Adipose tissue (tissue), 3 donors: ENCODE data around the gene DHFR. TPM values are rescaled to one million over a fixed set of nuclear protein-coding genes. Genes with fewer than 3 reads are reported as not detected.

Experiments
- H3K27ac ChIP-seq: one replicate; pipeline ENCODE4 v1.5.1; 2013; ENCODE audit warnings: low read depth, low read length
- WGBS, 3 donors: extraction: QIAGEN DNeasy Blood & Tissue Kit; methylation state at CpG; one replicate each; pipeline ENCODE4 v1.1.7; 2013; 5-methylcytosine and 5-hydroxymethylcytosine counted together
- polyA plus RNA-seq, 3 donors: library from polyadenylated mRNA; stranded (reverse); fragments of 200-250 nt; gene quantifications; one replicate each; pipeline ENCODE4 v1.2.3, GENCODE V29; 2013
- donor health status: healthy with polysubstance abuse.
- donor health status: Bipolar disorder and iron deficiency.
- donor health status: healthy.

DHFR gene
- polyA plus RNA-seq, result 10 to 100 TPM in 2 of 3 donors, 1 to 10 TPM in 1; 2.9 to 18.1 (median 16.3) TPM

- H3K27ac ChIP-seq, result no peak within 1 kb of the TSS
- 0 to 1% (median 1%) methylated on average over 52 to 74 of the region's 74 CpGs for WGBS, 3 donors
These were observed at the start of gene DHFR, which contains the start of gene MSH3 for GRCh38 chr5:80654391-80655230. DHFR (minus strand) TSS chr5:80654983; CDS start chr5:80654489, 494 bp downstream. MSH3 (plus strand) TSS chr5:80654652; CDS start chr5:80654728, 76 bp downstream.

DNA sequence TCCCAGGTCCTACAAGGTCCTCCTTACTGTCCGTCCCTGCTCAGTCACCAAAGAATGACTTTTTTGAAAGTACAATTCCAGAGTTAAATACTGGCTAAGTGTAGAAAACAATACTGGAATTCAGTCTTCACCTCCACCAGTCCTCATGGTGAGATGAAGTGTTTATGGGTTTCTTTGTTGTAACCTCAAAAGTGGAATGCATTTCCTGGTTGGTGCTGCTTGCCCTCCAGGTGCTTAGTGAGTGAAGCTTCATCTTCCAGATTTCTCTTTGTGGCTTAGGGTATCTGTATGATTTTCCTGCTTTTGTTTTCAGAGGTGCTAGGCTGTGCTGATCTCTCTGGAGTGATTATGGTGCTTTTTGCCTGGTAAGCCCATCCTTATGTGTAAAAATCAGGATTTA, 49.4 kb upstream of the DHFR start:
- H3K27ac ChIP-seq, result no peak overlapping the region
- 84 to 95% (median 93%) methylated on average over 1 of the region's 1 CpG for WGBS, 3 donors

- H3K27ac ChIP-seq, result no peak overlapping the region
- WGBS, 3 donors, result 54 to 78% (median 61%) methylated on average over 5 of the region's 5 CpGs
These were observed 49.0 kb upstream of the DHFR start for GRCh38 chr5:80703747-80704146.

DNA sequence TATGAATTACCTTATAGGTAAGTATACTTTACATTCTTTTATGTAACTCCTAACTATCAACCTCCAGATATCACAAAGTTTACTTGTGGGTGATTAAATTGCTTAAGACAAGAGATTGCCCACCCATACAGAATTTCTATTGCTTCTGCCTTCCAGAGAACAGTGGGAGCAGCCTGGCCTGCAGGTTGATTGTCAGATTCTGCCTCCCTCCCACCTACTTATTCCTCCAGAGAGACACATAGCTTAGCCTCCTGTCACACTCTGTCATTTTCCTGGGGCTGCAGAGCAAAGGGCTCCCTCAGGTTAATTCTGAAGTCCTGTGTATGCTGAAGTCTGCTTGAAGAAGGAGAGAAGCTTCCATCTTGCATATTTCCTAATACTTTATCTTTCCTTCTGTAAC, 48.5 kb upstream of the DHFR start:
- no peak overlapping the region for H3K27ac ChIP-seq

DNA sequence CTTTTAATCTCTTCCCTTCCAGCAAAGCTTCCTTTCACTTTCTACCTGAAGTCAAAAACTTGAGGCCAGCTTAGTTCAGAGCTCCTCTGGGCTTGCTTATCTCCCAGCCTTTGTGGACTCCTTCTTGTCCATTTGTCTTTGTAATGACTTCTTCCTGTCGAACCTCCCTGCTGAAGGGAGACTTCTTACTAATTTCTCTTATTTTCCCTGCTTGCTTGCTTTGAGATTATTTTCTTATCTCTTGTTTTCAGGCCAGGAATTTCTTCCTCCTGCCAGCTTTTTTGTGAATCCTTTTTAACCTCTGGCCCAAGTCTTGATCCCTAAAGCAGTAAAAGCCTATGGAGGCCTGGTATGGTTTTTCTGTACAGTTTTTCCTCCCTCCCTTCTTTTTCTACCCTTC, 46.8 kb upstream of the DHFR start:
- WGBS, 3 donors, result 24 to 57% (median 49%) methylated on average over 1 of the region's 1 CpG
- H3K27ac ChIP-seq, result no peak overlapping the region

GRCh38 chr5:80698369-80698768, 43.6 kb upstream of the DHFR start:
- WGBS, 3 donors, result 79 to 92% (median 79%) methylated on average over 5 of the region's 5 CpGs
- H3K27ac ChIP-seq, result no peak overlapping the region

GRCh38 chr5:80697100-80697499, 42.3 kb upstream of the DHFR start:
- no peak overlapping the region for H3K27ac ChIP-seq
- WGBS, 3 donors, result 31 to 88% (median 80%) methylated on average over 3 of the region's 3 CpGs

- 88 to 97% (median 95%) methylated on average over 3 of the region's 3 CpGs for WGBS, 3 donors
These were observed 41.7 kb upstream of the DHFR start for GRCh38 chr5:80696450-80696849.

GRCh38 chr5:80695666-80696065, 40.9 kb upstream of the DHFR start:
- WGBS, 3 donors, result 95% methylated on average over 3 of the region's 3 CpGs
- H3K27ac ChIP-seq, result no peak overlapping the region

More at GRCh38 chr5:80696450-80696849, 41.7 kb upstream of the DHFR start:
- H3K27ac ChIP-seq, result no peak overlapping the region

- WGBS, 3 donors, result 87 to 96% (median 93%) methylated on average over 4 of the region's 4 CpGs
- H3K27ac ChIP-seq, result no peak overlapping the region
These were observed 34.8 kb upstream of the DHFR start for GRCh38 chr5:80689627-80690026.

GRCh38 chr5:80688648-80689420, 34.1 kb upstream of the DHFR start:
- 74 to 85% (median 74%) methylated on average over 4 of the region's 4 CpGs for WGBS, 3 donors
- no peak overlapping the region for H3K27ac ChIP-seq

DNA sequence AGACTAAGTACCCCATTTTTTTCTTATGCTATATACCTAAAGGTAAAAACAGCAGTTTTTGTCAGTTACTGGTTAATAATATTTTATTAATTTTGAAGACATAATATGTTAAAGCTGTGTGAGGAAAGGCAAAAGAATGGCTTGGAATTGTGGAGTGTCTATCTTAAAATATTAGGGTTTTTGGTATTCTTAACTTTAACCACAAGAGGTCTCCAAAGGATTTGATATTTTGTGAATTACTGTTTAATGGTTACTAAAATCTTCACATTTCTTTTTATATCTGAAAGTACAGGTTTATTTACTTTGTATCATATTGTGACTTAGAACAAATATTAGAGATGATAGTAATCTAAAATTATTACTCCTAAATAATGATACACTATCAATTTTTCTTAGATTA, 32.0 kb upstream of the DHFR start:
- H3K27ac ChIP-seq, result no peak overlapping the region

DNA sequence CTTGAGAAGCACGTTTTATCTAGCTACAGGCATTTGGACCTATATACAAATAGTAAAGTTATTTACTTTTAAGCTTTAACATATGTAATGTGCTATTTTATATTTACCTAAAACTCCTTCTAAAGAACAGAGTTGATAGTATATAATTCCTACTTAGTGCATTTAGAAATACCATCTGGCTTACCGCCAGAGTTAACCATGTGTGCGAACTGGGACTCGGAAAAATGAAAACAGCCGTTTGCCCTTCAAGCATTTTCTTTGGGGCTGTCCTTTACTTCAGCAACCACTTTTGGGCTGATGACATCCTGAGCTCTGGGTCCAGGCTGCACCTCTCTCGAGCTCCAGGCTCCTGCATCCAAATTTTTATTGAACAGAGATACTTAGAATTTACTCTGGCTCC, 21.9 kb upstream of the DHFR start:
- H3K27ac ChIP-seq, result no peak overlapping the region
- WGBS, 3 donors, result 62 to 90% (median 85%) methylated on average over 6 of the region's 6 CpGs

DNA sequence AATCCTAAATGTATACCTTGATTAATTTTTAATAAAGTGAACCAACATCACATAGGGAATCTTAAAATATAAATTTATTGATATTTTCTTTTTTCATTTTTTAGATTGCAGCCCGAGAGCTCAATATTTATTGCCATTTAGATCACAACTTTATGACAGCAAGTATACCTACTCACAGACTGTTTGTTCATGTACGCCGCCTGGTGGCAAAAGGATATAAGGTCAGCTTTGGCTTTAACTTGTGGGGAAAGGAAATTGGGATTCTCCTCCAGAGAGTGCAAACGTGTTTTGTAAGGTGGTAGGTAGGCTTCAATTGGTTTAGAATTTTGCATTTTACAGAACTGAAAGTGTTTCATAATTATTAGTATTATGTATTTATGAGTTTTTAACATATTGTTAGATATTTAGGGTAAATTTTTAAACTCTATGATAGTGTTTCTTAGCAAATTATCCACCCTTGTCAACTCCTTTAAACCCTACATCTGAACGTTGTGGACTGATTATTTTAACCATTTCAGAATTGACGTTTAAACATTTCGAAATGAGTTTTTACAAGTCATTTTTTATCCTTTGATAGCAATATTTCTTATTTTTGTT, 17.5 kb upstream of the DHFR start:
- no peak overlapping the region for H3K27ac ChIP-seq
- 18 to 28% (median 25%) methylated on average over 7 of the region's 7 CpGs for WGBS, 3 donors

DNA sequence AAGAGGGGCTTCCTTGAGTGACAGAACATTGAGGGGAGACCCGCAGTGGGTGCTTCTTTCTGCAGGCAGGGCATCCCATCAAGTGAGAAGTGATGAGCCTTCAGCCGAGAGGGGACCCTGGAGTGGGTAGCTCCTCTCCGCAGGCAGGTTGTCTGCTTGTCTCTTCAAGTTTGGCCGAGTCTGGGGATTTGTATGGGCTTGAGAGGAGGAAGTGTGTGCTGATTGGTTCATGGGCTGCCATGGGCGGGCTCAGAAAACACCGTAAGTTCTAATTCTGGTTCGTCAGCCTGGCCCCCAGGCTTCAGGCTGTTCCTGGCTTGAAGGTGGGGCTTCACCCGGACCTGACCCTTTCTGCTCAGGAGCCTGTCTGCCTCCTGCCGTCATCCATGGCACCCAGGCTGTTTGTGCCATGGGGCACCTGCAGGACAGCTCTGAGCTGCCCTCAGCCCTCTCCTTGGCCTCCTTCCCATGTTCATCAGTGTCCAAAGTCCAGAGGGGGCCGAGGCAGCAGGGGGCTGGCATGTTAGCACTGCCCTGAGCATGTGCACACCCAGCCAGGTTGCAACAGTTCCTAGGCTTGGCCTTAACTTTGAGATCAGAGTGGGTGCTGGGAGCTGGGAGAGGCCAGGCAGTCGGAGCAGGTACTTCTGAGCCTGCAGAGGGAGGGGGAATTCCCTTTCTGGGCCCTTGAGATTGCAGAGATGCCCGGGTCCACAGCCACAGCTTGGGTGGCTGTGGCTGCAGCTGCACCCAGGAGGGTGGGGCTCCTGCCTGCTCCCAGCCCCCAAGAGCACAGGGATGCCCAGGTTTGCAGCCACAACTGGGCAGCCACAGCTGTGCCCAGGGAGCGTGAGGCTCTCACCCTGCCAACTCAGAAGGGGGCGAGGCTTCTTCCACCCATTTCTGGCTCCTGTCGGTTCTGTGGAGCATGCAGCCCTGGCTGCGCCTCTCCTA, 13.5 kb upstream of the DHFR start:
- 82 to 84% (median 82%) methylated on average over 16 of the region's 16 CpGs for WGBS, 3 donors
- H3K27ac ChIP-seq, result no peak overlapping the region

DNA sequence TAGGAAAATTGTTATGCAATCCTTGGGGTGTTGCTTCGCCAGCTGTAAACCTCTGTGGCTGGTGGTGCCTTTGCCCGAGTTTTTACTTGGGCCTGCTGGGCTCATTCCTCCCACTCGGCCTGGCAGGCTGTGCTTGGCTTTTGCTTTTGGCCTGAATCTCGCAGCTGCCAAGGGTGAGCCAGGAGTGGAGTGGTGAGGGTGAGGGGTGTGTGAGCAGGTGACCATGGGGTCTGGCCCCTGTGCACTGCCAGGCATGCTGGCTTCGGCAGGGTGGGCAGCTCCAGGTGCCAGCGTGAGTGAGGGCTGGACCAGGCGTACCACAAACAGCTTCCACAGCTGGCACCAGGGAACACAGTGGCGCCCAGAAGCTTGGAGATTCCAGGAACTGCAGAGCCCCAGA, 12.6 kb upstream of the DHFR start:
- WGBS, 3 donors, result 71 to 87% (median 78%) methylated on average over 8 of the region's 8 CpGs
- no peak overlapping the region for H3K27ac ChIP-seq

GRCh38 chr5:80665057-80665456, 10.3 kb upstream of the DHFR start:
- WGBS, 3 donors, result 79 to 87% (median 80%) methylated on average over 4 of the region's 4 CpGs

GRCh38 chr5:80662108-80662507, 7.3 kb upstream of the DHFR start:
- 97 to 100% (median 100%) methylated on average over 1 of the region's 1 CpG for WGBS, 3 donors
- no peak overlapping the region for H3K27ac ChIP-seq

More at GRCh38 chr5:80665057-80665456, 10.3 kb upstream of the DHFR start:
- H3K27ac ChIP-seq, result no peak overlapping the region
